Stimulated activated CD4-positive, alpha-beta T cell treated with anti-CD3 and anti-CD28 coated beads, Interleukin-4, amount 100 ng/mL, for 48 hours (primary cell): ENCODE data around the gene ZBTB22.

ENCODE experiments used
- DNase-seq, 2 donors: peaks; one replicate each; pipeline ENCODE4 v3.0.0-alpha.2; 2020; ENCODE audit warnings: low read depth in 2 of 2

ZBTB22 gene

GRCh38 chr6:33330736-33331135, 13.2 kb upstream of the ZBTB22 start:
- no peak for DNase-seq

- DNase-seq: no peak
Measured at GRCh38 chr6:33329058-33329457, 11.5 kb upstream of the ZBTB22 start.

- DNase-seq: no peak
Measured at GRCh38 chr6:33324125-33324524, 6.6 kb upstream of the ZBTB22 start.

- DNase-seq: no peak
Measured at GRCh38 chr6:33323623-33323948, 6.0 kb upstream of the ZBTB22 start.

- no peak for DNase-seq
Measured at GRCh38 chr6:33321227-33321626, 3.7 kb upstream of the ZBTB22 start.

- DNase-seq: no peak
Measured at GRCh38 chr6:33320315-33321181, 3.0 kb upstream of the ZBTB22 start.

- DNase-seq: no peak
Measured at GRCh38 chr6:33319939-33320314, 2.4 kb upstream of the ZBTB22 start.

- no peak for DNase-seq
Measured at GRCh38 chr6:33318426-33319073, 1.0 kb upstream of the ZBTB22 start.

- DNase-seq: no peak
Measured at GRCh38 chr6:33317419-33317668, 200 bp downstream of the ZBTB22 start.

GRCh38 chr6:33316603-33317418, 733 bp downstream of the ZBTB22 start:
- DNase-seq: no peak

- no peak for DNase-seq
Measured at GRCh38 chr6:33315793-33316602, 1.5 kb downstream of the ZBTB22 start.

GRCh38 chr6:33314943-33315792, 2.4 kb downstream of the ZBTB22 start:
- DNase-seq: no peak

GRCh38 chr6:33314515-33314942, 3.0 kb downstream of the ZBTB22 start:
- DNase-seq: peak; percentile 35 to 49

GRCh38 chr6:33313709-33314514, 3.6 kb downstream of the ZBTB22 start, which contains the start of gene TAPBP:
Gene TAPBP, minus strand, starts transcription at chr6:33314078. Its CDS starts 37 bp downstream, at chr6:33314041.
- DNase-seq: peak; percentile 65 to 80

- peak; percentile 37 to 43 for DNase-seq
Measured at GRCh38 chr6:33313105-33313708, 4.3 kb downstream of the ZBTB22 start.

GRCh38 chr6:33312361-33313104, 5.0 kb downstream of the ZBTB22 start:
- peak; percentile 66 to 74 for DNase-seq

- DNase-seq: no peak
Measured at GRCh38 chr6:33306356-33306755, 11.2 kb downstream of the ZBTB22 start.

- DNase-seq: no peak
Measured at GRCh38 chr6:33305052-33305451, 12.5 kb downstream of the ZBTB22 start.

- no peak for DNase-seq
Measured at GRCh38 chr6:33304216-33304615, 13.3 kb downstream of the ZBTB22 start.
